ENCODE measurements around the gene PLB1. TPM values are rescaled to one million over a fixed set of nuclear protein-coding genes. Genes with fewer than 3 reads are reported as not detected.

The PLB1 gene
- total RNA-seq, 1 donor from 2014 or later: 1.6 TPM

GRCh38 chr2:28620801-28621171, 124.9 kb downstream of the PLB1 start:
- FAIRE-seq (no peak), DNase-seq (ENCODE audit: low read depth) (no peak)
- TF ChIP-seq, protein P1, sequence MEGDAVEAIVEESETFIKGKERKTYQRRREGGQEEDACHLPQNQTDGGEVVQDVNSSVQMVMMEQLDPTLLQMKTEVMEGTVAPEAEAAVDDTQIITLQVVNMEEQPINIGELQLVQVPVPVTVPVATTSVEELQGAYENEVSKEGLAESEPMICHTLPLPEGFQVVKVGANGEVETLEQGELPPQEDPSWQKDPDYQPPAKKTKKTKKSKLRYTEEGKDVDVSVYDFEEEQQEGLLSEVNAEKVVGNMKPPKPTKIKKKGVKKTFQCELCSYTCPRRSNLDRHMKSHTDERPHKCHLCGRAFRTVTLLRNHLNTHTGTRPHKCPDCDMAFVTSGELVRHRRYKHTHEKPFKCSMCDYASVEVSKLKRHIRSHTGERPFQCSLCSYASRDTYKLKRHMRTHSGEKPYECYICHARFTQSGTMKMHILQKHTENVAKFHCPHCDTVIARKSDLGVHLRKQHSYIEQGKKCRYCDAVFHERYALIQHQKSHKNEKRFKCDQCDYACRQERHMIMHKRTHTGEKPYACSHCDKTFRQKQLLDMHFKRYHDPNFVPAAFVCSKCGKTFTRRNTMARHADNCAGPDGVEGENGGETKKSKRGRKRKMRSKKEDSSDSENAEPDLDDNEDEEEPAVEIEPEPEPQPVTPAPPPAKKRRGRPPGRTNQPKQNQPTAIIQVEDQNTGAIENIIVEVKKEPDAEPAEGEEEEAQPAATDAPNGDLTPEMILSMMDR (IDR thresholded peaks at IDR 0.05; ENCODE audit: insufficient read depth, low read length, severe bottlenecking): no peak
- H3K4me3 ChIP-seq (ENCODE audit: low read depth, low read length): no peak overlapping the region
- no peaks in the 10 kb centered on the region for H3K36me3 ChIP-seq (ENCODE audit: control insufficient read depth, insufficient read depth, low read length)
- H3K27me3 ChIP-seq (ENCODE audit: control insufficient read depth, insufficient read depth, low read length): no peaks in the 10 kb centered on the region

- DNase-seq (ENCODE audit: low read depth): peak; percentile 96
- H3K27me3 ChIP-seq (ENCODE audit: control insufficient read depth, insufficient read depth, low read length): no peaks in the 10 kb centered on the region
- TF ChIP-seq, protein P1 (IDR thresholded peaks at IDR 0.05; ENCODE audit: insufficient read depth, low read length, severe bottlenecking): peak; percentile 49
- peak; percentile 62 for FAIRE-seq
- no peak overlapping the region for H3K4me3 ChIP-seq (ENCODE audit: low read depth, low read length)
- no peaks in the 10 kb centered on the region for H3K36me3 ChIP-seq (ENCODE audit: control insufficient read depth, insufficient read depth, low read length)
These were observed 125.6 kb downstream of the PLB1 start for GRCh38 chr2:28621172-28622100.

GRCh38 chr2:28622101-28622499, 126.2 kb downstream of the PLB1 start:
- TF ChIP-seq, protein P1 (IDR thresholded peaks at IDR 0.05; ENCODE audit: insufficient read depth, low read length, severe bottlenecking): no peak
- Histone ChIP-seq H3K27me3 (ENCODE audit: control insufficient read depth, insufficient read depth, low read length) (no peaks in the 10 kb centered on the region), H3K4me3 (ENCODE audit: low read depth, low read length) (no peak overlapping the region), H3K36me3 (ENCODE audit: control insufficient read depth, insufficient read depth, low read length) (no peaks in the 10 kb centered on the region)
- DNase-seq (ENCODE audit: low read depth): no peak
- no peak for FAIRE-seq

DNA sequence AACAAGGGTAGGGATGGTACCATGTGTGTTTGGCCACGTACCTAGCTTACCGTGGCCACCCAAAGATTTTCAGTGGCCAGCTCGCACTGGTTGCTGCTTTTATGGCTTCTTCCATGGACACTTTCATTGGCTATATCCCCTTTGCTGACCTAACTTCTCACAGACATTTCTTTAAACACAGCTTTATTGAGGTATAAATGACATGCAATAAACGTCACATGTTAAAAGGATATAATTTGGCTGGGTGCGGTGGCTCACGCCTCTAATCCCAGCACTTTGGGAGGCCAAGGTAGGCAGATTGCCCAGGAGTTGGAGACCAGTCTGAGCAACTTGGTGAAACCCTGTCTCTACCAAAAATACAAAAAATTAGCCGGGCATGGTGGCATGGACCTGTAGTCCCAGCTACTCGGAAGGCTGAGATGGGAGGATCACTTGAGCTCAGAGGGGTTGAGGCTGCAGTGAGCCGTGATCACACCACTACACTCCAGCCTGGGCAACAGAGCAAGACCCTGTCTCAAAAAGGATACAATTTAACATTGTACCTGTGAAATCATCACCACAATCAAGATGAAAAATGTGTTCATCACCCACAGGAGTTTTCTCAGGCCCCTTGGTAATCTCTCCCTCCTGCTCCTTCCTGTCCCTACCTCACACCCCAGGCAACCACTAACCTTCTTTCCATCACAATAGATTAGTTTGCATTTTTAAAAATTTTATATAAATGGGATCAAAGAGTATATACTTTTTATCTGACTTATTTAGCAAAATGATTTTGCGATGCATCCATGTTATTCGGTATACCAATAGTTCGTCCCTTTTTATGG, 127.9 kb downstream of the PLB1 start:
- H3K27me3 ChIP-seq (ENCODE audit: control insufficient read depth, insufficient read depth, low read length): no peaks in the 10 kb centered on the region
- no peak for FAIRE-seq
- no peak overlapping the region for H3K4me3 ChIP-seq (ENCODE audit: low read depth, low read length)
- DNase-seq (ENCODE audit: low read depth): no peak
- H3K36me3 ChIP-seq (ENCODE audit: control insufficient read depth, insufficient read depth, low read length): no peaks in the 10 kb centered on the region
- TF ChIP-seq, protein P1 (IDR thresholded peaks at IDR 0.05; ENCODE audit: insufficient read depth, low read length, severe bottlenecking): no peak

DNA sequence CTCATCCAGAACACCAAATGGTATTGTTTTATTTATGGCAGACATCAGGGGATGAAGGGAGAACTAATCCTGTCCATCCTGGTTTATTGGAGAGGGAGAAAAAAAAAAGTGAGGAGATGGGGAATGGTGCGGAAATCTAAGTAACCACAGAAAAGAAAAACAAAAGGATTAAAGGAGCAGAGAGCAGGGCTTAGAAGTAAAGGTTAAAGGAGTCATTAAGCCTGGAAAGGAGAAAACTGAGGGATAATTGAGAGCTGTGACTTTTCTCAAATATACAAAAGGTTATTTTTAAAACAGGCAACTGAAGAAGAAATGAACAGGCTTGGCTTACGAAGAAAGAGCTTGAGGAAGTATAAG, 128.6 kb downstream of the PLB1 start:
- H3K36me3 ChIP-seq (ENCODE audit: control insufficient read depth, insufficient read depth, low read length): no peaks in the 10 kb centered on the region
- FAIRE-seq (no peak), DNase-seq (ENCODE audit: low read depth) (no peak)
- H3K27me3 ChIP-seq (ENCODE audit: control insufficient read depth, insufficient read depth, low read length): no peaks in the 10 kb centered on the region
- TF ChIP-seq, protein P1 (IDR thresholded peaks at IDR 0.05; ENCODE audit: insufficient read depth, low read length, severe bottlenecking): no peak
- H3K4me3 ChIP-seq (ENCODE audit: low read depth, low read length): no peak overlapping the region
